Mucosa of stomach (tissue), 1 donor: Measurements from ENCODE around the gene GABRG3.

Source experiments
- H3K27me3 ChIP-seq: one replicate; pipeline ENCODE4 v1.7.0; 2013; ENCODE audit warnings: mild to moderate bottlenecking, low read length; ENCODE audit not compliant: control insufficient read depth, insufficient read depth
- H3K36me3 ChIP-seq: one replicate; pipeline ENCODE4 v1.7.0; 2013; ENCODE audit warnings: low read length; ENCODE audit not compliant: control insufficient read depth, insufficient read depth
- H3K4me1 ChIP-seq: one replicate; pipeline ENCODE4 v1.7.0; 2013; ENCODE audit warnings: mild to moderate bottlenecking, low read length; ENCODE audit not compliant: control insufficient read depth, insufficient read depth
- H3K4me3 ChIP-seq: one replicate; pipeline ENCODE4 v1.7.0; 2013; ENCODE audit warnings: low read length
- H3K9ac ChIP-seq: one replicate; pipeline ENCODE4 v1.7.0; 2013; ENCODE audit warnings: mild to moderate bottlenecking, low read length, moderate library complexity
- H3K9me3 ChIP-seq: one replicate; pipeline ENCODE4 v1.7.0; 2013; ENCODE audit warnings: mild to moderate bottlenecking, low read length, moderate library complexity; ENCODE audit not compliant: control insufficient read depth
- donor health status: Pancreatic carcinoma.

The GABRG3 gene

DNA sequence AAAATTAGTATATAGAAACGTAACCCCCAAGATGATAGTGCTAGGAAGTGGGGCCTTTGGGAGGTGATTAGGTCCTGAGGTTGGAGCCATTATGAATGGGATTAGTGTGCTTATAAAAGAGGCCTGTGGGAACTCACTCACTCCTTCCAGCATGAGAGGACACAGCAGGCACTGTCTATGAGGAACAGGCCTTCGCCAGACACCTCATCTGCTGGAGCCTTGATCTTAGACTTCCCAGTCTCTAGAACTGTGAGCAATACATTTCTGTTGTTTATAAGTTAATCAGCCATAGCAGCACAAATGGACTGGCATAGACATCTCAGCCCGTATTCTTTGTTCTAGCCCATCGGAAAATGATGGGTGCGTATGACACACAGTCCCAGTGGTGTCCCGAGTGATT, 152.3 kb downstream of the GABRG3 start:
- Histone ChIP-seq H3K4me1 (no peaks in the 10 kb centered on the region), H3K9me3 (no peaks in the 10 kb centered on the region), H3K4me3 (no peak overlapping the region), H3K27me3 (no peaks in the 10 kb centered on the region), H3K36me3 (no peaks in the 10 kb centered on the region), H3K9ac (no peak overlapping the region)

- H3K36me3 ChIP-seq = no peaks in the 10 kb centered on the region
- no peaks in the 10 kb centered on the region for H3K9me3 ChIP-seq
- no peak overlapping the region for H3K9ac ChIP-seq
- H3K4me1 ChIP-seq = no peaks in the 10 kb centered on the region
- no peak overlapping the region for H3K4me3 ChIP-seq
- H3K27me3 ChIP-seq = no peaks in the 10 kb centered on the region
Observed at GRCh38 chr15:27123808-27124207, 152.8 kb downstream of the GABRG3 start.

- Histone ChIP-seq H3K36me3 (no peaks in the 10 kb centered on the region), H3K27me3 (no peaks in the 10 kb centered on the region), H3K4me1 (no peaks in the 10 kb centered on the region), H3K9ac (no peak overlapping the region), H3K4me3 (no peak overlapping the region), H3K9me3 (no peaks in the 10 kb centered on the region)
Observed at GRCh38 chr15:27124287-27124871, 153.4 kb downstream of the GABRG3 start.

GRCh38 chr15:27125185-27125584, 154.2 kb downstream of the GABRG3 start:
- Histone ChIP-seq H3K9me3 (no peaks in the 10 kb centered on the region), H3K4me3 (no peak overlapping the region), H3K9ac (no peak overlapping the region), H3K36me3 (no peaks in the 10 kb centered on the region), H3K27me3 (no peaks in the 10 kb centered on the region), H3K4me1 (no peaks in the 10 kb centered on the region)

GRCh38 chr15:27126449-27126848, 155.5 kb downstream of the GABRG3 start:
- no peak overlapping the region for H3K4me3 ChIP-seq
- no peaks in the 10 kb centered on the region for H3K9me3 ChIP-seq
- H3K9ac ChIP-seq = no peak overlapping the region
- no peaks in the 10 kb centered on the region for H3K4me1 ChIP-seq
- no peaks in the 10 kb centered on the region for H3K36me3 ChIP-seq
- no peaks in the 10 kb centered on the region for H3K27me3 ChIP-seq

- Histone ChIP-seq H3K27me3 (no peaks in the 10 kb centered on the region), H3K36me3 (no peaks in the 10 kb centered on the region), H3K9me3 (no peaks in the 10 kb centered on the region), H3K9ac (no peak overlapping the region), H3K4me1 (no peaks in the 10 kb centered on the region), H3K4me3 (no peak overlapping the region)
Observed at GRCh38 chr15:27127815-27128570, 157.0 kb downstream of the GABRG3 start.

- Histone ChIP-seq H3K9ac (no peak overlapping the region), H3K4me3 (no peak overlapping the region), H3K36me3 (no peaks in the 10 kb centered on the region), H3K4me1 (no peaks in the 10 kb centered on the region), H3K27me3 (no peaks in the 10 kb centered on the region), H3K9me3 (no peaks in the 10 kb centered on the region)
Observed at GRCh38 chr15:27133249-27133648, 162.3 kb downstream of the GABRG3 start.

GRCh38 chr15:27134481-27134880, 163.5 kb downstream of the GABRG3 start:
- H3K36me3 ChIP-seq = no peaks in the 10 kb centered on the region
- no peak overlapping the region for H3K9ac ChIP-seq
- H3K9me3 ChIP-seq = no peaks in the 10 kb centered on the region
- no peaks in the 10 kb centered on the region for H3K27me3 ChIP-seq
- no peaks in the 10 kb centered on the region for H3K4me1 ChIP-seq
- no peak overlapping the region for H3K4me3 ChIP-seq

DNA sequence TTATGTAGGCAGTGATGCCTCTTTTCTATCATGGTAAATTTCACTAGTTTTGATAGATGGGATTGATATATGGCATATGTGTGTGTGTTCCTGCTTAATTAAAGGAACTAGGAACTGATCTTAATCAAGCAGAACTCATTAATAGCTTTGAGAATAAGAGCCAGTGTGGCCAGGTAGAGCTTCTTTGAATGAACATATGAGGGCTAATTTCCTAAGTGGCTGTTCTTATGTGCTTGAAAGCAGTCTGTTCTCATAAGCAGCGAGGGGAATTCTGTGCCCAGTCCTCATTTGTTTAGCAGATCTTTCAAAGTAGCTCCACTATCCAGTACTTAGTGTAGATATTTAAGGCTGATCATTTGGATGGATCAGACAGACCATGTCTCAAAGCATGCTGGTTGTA, 164.2 kb downstream of the GABRG3 start:
- Histone ChIP-seq H3K27me3 (no peaks in the 10 kb centered on the region), H3K9me3 (no peaks in the 10 kb centered on the region), H3K4me3 (no peak overlapping the region), H3K36me3 (no peaks in the 10 kb centered on the region), H3K4me1 (no peaks in the 10 kb centered on the region), H3K9ac (no peak overlapping the region)

DNA sequence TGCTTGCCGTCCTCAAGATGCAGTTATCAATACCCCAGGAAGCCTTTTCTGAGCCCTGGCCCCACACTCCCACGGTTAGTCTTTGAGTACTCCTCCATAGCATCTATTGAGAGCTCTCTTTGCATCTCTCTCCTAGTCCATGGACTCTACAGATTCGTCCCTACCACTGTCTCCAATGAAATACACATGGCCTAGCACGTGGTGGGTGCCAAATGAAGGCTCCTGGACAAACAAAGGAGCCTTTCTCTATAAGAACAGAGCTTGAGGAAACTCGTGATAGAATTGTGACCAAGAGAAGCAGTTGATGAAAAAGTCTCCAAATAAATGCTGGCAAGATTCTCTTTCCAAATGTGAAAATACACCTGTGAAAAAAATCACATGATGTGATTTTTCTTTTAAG, 166.1 kb downstream of the GABRG3 start:
- Histone ChIP-seq H3K4me1 (no peaks in the 10 kb centered on the region), H3K4me3 (no peak overlapping the region), H3K36me3 (no peaks in the 10 kb centered on the region), H3K9me3 (no peaks in the 10 kb centered on the region), H3K27me3 (no peaks in the 10 kb centered on the region), H3K9ac (no peak overlapping the region)

- Histone ChIP-seq H3K36me3 (no peaks in the 10 kb centered on the region), H3K9me3 (no peaks in the 10 kb centered on the region), H3K4me1 (no peaks in the 10 kb centered on the region), H3K27me3 (no peaks in the 10 kb centered on the region), H3K4me3 (no peak overlapping the region), H3K9ac (no peak overlapping the region)
Observed at GRCh38 chr15:27165590-27165989, 194.6 kb downstream of the GABRG3 start.

- Histone ChIP-seq H3K9ac (no peak overlapping the region), H3K4me3 (no peak overlapping the region), H3K9me3 (no peaks in the 10 kb centered on the region), H3K27me3 (no peaks in the 10 kb centered on the region), H3K36me3 (no peaks in the 10 kb centered on the region), H3K4me1 (no peaks in the 10 kb centered on the region)
Observed at GRCh38 chr15:27166917-27167316, 195.9 kb downstream of the GABRG3 start.
